OCI-LY7 (cell line): ENCODE data around the gene TAPBP. TPM values are rescaled to one million over a fixed set of nuclear protein-coding genes. Genes with fewer than 3 reads are reported as not detected.

Experiments
- BruUV-seq: library from RNA; stranded (reverse); fragments of 400-500 nt; replicated peaks from 2 replicates; lab custom pipeline; 2021; lab: Mats Ljungman, UMichigan
- CTCF ChIA-PET: fragments of 300-600 bp; sonication (Branson Sonifier 250); formaldehyde crosslinking; loops from one replicate; lab custom pipeline; 2022; ENCODE audit warnings: antibody characterized with exemption; ENCODE audit not compliant: unreplicated experiment; lab: Charles Lee
- POLR2A ChIA-PET: fragments of 300-600 bp; sonication (Branson Sonifier 250); formaldehyde crosslinking; loops from one replicate; lab custom pipeline; 2022; ENCODE audit warnings: antibody characterized with exemption; lab: Charles Lee
- DNase-seq: peaks from one replicate; pipeline ENCODE4 v3.0.0-alpha.2; 2015; ENCODE audit warnings: low spot score
- H2AFZ ChIP-seq: fragments of 200-600 bp; sonication (generic), shearing (Covaris generic); 2 replicates; pipeline ENCODE4 v1.6.1; 2014; ENCODE audit warnings: mild to moderate bottlenecking, antibody characterized with exemption, low read length, moderate library complexity
- H3K27ac ChIP-seq: fragments of 200-600 bp; sonication (generic); 2 replicates; pipeline ENCODE4 v1.5.1; 2014; ENCODE audit warnings: mixed run types, low read depth, mild to moderate bottlenecking, moderate library complexity, low read length, inconsistent platforms; ENCODE audit not compliant: poor library complexity, severe bottlenecking
- H3K36me3 ChIP-seq: fragments of 200-600 bp; sonication (generic); 2 replicates; pipeline ENCODE4 v1.6.1; 2014; ENCODE audit warnings: mild to moderate bottlenecking, antibody characterized with exemption, low read length, moderate library complexity, mixed read lengths; ENCODE audit not compliant: insufficient read depth
- H3K4me1 ChIP-seq: fragments of 200-600 bp; sonication (generic); 2 replicates; pipeline ENCODE4 v1.5.1; 2014; ENCODE audit warnings: mild to moderate bottlenecking, low read length; ENCODE audit not compliant: insufficient read depth, poor library complexity, severe bottlenecking
- H3K4me2 ChIP-seq: fragments of 200-600 bp; sonication (generic); 2 replicates; pipeline ENCODE4 v1.6.1; 2014; ENCODE audit warnings: mild to moderate bottlenecking, low read length
- H3K4me3 ChIP-seq: fragments of 200-600 bp; sonication (generic); 2 replicates; pipeline ENCODE4 v1.5.1; 2014; ENCODE audit warnings: mild to moderate bottlenecking, low read depth, low read length; ENCODE audit not compliant: poor library complexity, severe bottlenecking
- H3K79me2 ChIP-seq: fragments of 200-600 bp; sonication (generic); 2 replicates; pipeline ENCODE4 v1.6.1; 2016; ENCODE audit warnings: low read depth, mild to moderate bottlenecking, low read length, moderate library complexity, mixed read lengths; ENCODE audit not compliant: insufficient read depth
- H3K9me2 ChIP-seq: fragments of 200-600 bp; sonication (generic); 2 replicates; pipeline ENCODE4 v1.6.1; 2016; ENCODE audit warnings: mild to moderate bottlenecking, low read length, mixed read lengths; ENCODE audit not compliant: insufficient read depth
- H3K9me3 ChIP-seq: fragments of 200-600 bp; sonication (generic); 2 replicates; pipeline ENCODE4 v1.6.1; 2014; ENCODE audit warnings: mild to moderate bottlenecking, mixed run types, low read length, mixed read lengths
- H4K20me1 ChIP-seq: fragments of 200-600 bp; sonication (generic); 2 replicates; pipeline ENCODE4 v1.6.1; 2014; ENCODE audit warnings: mild to moderate bottlenecking, antibody characterized with exemption, low read length, moderate library complexity, mixed read lengths; ENCODE audit not compliant: insufficient read depth
- EZH2phosphoT487 ChIP-seq: fragments of 200-600 bp; sonication (generic); IDR thresholded peaks from 2 replicates; pipeline ENCODE4 v1.6.1; 2018; ENCODE audit warnings: low read depth, borderline replicate concordance, mild to moderate bottlenecking, mixed run types, antibody characterized with exemption, low read length, moderate library complexity, mixed read lengths
- intact Hi-C: fragments of 100-400 bp; cut with micrococcal nuclease; formaldehyde crosslinking; loops from one replicate; pipeline ENCODE4 v1.10.0; 2022; ENCODE audit not compliant: unreplicated experiment
- total RNA-seq, 2 experiments: library from RNA; depleted of rRNA in 1 of 2; stranded (reverse); fragments of >200 nt in 1 of 2; shearing (Covaris generic) in 1 of 2; gene quantifications; 2 replicates each; pipeline ENCODE4 v1.2.3, GENCODE V29; 2014 to 2022
- TF ChIP-seq, protein P1 (sequence below): fragments of 200-600 bp; sonication (generic); conservative IDR thresholded peaks from 2 replicates; pipeline ENCODE4 v1.5.1; 2014; ENCODE audit warnings: mild to moderate bottlenecking, antibody characterized with exemption, low read length, moderate library complexity, mixed read lengths

TAPBP gene
- total RNA-seq, 2 experiments from 2014 or later, result 106 to 148 TPM

DNA sequence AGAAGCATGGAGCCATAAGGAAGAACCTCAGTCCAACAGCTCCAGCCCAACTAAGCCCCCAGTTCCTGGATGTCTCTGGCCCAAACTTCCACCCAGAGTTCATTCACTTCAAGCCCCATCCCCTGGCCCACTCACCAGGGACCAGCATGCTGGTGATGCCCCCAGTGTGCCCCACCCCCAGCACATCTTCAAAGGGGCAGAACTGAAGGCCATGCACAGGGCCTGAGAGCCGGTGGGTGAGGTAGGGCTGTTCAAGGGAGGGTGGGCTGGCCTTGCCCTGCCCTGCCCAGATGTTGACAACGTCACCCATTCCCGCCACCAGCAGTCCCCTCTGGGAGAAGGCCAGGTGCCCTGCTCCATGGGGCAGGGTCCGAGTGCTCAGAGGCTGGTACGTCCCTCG is 33.3 kb downstream of the TAPBP start:
- no TSS peak for BruUV-seq
- TF ChIP-seq, protein P1, sequence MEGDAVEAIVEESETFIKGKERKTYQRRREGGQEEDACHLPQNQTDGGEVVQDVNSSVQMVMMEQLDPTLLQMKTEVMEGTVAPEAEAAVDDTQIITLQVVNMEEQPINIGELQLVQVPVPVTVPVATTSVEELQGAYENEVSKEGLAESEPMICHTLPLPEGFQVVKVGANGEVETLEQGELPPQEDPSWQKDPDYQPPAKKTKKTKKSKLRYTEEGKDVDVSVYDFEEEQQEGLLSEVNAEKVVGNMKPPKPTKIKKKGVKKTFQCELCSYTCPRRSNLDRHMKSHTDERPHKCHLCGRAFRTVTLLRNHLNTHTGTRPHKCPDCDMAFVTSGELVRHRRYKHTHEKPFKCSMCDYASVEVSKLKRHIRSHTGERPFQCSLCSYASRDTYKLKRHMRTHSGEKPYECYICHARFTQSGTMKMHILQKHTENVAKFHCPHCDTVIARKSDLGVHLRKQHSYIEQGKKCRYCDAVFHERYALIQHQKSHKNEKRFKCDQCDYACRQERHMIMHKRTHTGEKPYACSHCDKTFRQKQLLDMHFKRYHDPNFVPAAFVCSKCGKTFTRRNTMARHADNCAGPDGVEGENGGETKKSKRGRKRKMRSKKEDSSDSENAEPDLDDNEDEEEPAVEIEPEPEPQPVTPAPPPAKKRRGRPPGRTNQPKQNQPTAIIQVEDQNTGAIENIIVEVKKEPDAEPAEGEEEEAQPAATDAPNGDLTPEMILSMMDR, result no peak
- TF ChIP-seq EZH2phosphoT487, result no peak
- H3K27ac ChIP-seq, result peak overlapping the region; percentile 20
- no peak overlapping the region for H3K4me3 ChIP-seq
- peaks cover 4% of the 10 kb centered on the region; the same call in 1 of the 2 replicates for H3K79me2 ChIP-seq
- ChIA-PET CTCF (no interaction called here), POLR2A (interaction anchor here (0.8 kb wide), 1 partner anchor 37 kb away, joined by 3 read pairs; the partner anchor contains the start of gene ZBTB22)
- no peaks in the 10 kb centered on the region; the same call in 1 of the 2 replicates for H4K20me1 ChIP-seq
- H3K9me3 ChIP-seq, result no peaks in the 10 kb centered on the region
- no peak overlapping the region for H3K4me2 ChIP-seq
- peaks cover 36% of the 10 kb centered on the region for H3K4me1 ChIP-seq
- intact Hi-C loops, result no loop called here
- no peak overlapping the region for H2AFZ ChIP-seq
- peaks cover 90% of the 10 kb centered on the region for H3K36me3 ChIP-seq
- no peak for DNase-seq
- no peaks in the 10 kb centered on the region for H3K9me2 ChIP-seq

DNA sequence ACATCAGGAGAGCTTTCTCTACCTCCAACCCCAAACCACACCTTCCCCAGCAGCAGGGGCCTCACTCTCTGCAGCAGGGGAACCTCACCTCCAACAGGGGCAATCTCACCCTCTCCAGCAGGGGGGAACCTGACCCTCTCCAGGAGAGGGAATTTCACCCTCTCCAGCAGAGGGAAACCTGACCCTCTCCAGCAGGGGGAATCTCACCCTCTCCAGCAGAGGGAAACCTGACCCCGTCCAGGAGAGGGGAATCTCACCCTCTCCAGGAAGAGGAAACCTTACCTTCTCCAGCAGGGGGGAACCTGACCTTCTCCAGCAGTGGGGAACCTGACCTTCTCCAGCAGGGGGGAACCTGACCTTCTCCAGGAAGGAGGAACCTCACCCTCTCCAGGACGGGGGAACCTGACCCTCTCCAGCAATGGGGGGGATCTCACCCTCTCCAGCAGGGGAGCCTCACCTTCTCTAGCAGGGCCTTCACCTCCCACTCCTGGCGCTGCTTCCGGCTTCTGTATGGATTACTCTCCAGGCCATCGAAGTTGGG is 33.8 kb downstream of the TAPBP start:
- BruUV-seq, result no TSS peak
- Histone ChIP-seq H3K36me3 (peaks cover 90% of the 10 kb centered on the region), H4K20me1 (peaks cover 2% of the 10 kb centered on the region; the same call in 1 of the 2 replicates), H3K4me2 (no peak overlapping the region), H2AFZ (no peak overlapping the region), H3K79me2 (peaks cover 9% of the 10 kb centered on the region), H3K9me3 (no peaks in the 10 kb centered on the region), H3K27ac (peak overlapping the region; percentile 93), H3K4me3 (no peak overlapping the region), H3K9me2 (no peaks in the 10 kb centered on the region), H3K4me1 (peaks cover 41% of the 10 kb centered on the region)
- ChIA-PET POLR2A (no interaction called here), CTCF (no interaction called here)
- TF ChIP-seq, protein P1, result peak; percentile 78
- no peak for TF ChIP-seq EZH2phosphoT487
- DNase-seq, result peak; percentile 48
- intact Hi-C loops, result loop anchor here (5.0 kb wide), 2 partner anchors 112 to 147 kb away; partner anchors contain the start of gene KIFC1

GRCh38 chr6:33279257-33279695 is 34.6 kb downstream of the TAPBP start:
- H3K4me1 ChIP-seq, result peaks cover 49% of the 10 kb centered on the region

More at GRCh38 chr6:33279257-33279695, 34.6 kb downstream of the TAPBP start:
- no peak overlapping the region for H3K4me3 ChIP-seq
- no peak for DNase-seq
- BruUV-seq, result TSS peak; percentile 67
- H2AFZ ChIP-seq, result no peak overlapping the region
- H3K9me2 ChIP-seq, result no peaks in the 10 kb centered on the region
- TF ChIP-seq, protein P1, result no peak
- TF ChIP-seq EZH2phosphoT487, result no peak
- H3K79me2 ChIP-seq, result peaks cover 17% of the 10 kb centered on the region
- peaks cover 10% of the 10 kb centered on the region for H4K20me1 ChIP-seq
- no peaks in the 10 kb centered on the region for H3K9me3 ChIP-seq
- intact Hi-C loops, result loop anchor here (5.0 kb wide), 2 partner anchors 113 to 148 kb away; partner anchors contain the start of gene KIFC1
- POLR2A ChIA-PET, result interaction anchor here (0.8 kb wide), 1 partner anchor 31 kb away, joined by 4 read pairs; no protein-coding TSS in a partner anchor
- no peak overlapping the region for H3K4me2 ChIP-seq
- peaks cover 91% of the 10 kb centered on the region for H3K36me3 ChIP-seq
- CTCF ChIA-PET, result no interaction called here
- H3K27ac ChIP-seq, result peak overlapping the region; percentile 93
